Activated CD4-positive, alpha-beta T cell treated with anti-CD3 and anti-CD28 coated beads, Interleukin-2, amount 10 ng/mL, durations not matched to agents 7 days and 5 days (primary cell): ENCODE data around the gene LYPLA2. TPM values are rescaled to one million over a fixed set of nuclear protein-coding genes. Genes with fewer than 3 reads are reported as not detected.
"Not testable (repeated sequence)": the region's sequence is repeated elsewhere in the genome, so short reads cannot be mapped to it uniquely, and the experiment has no call there.

Experiments
- CTCF ChIA-PET: fragments of 350-600 bp; sonication (Branson Sonifier 250); formaldehyde crosslinking; loops from one replicate; lab custom pipeline; 2021; ENCODE audit warnings: antibody characterized with exemption; lab: Charles Lee
- POLR2A ChIA-PET: fragments of 350-600 bp; sonication (Branson Sonifier 250); formaldehyde crosslinking; loops from one replicate; lab custom pipeline; 2021; ENCODE audit warnings: antibody characterized with exemption; lab: Charles Lee
- DNase-seq: peaks from one replicate; pipeline ENCODE4 v3.0.0-alpha.2; 2020
- H3K27ac Mint-ChIP-seq: one replicate; pipeline ENCODE4 v1.8.0; 2021; ENCODE audit warnings: mild to moderate bottlenecking, moderate library complexity, mixed read lengths
- H3K27me3 Mint-ChIP-seq: one replicate; pipeline ENCODE4 v1.8.0; 2021; ENCODE audit warnings: mixed read lengths
- H3K36me3 Mint-ChIP-seq: one replicate; pipeline ENCODE4 v1.8.0; 2021; ENCODE audit warnings: low read depth, mixed read lengths
- H3K4me1 Mint-ChIP-seq: one replicate; pipeline ENCODE4 v1.8.0; 2021; ENCODE audit warnings: mixed read lengths
- H3K4me3 Mint-ChIP-seq: one replicate; pipeline ENCODE4 v1.8.0; 2021; ENCODE audit warnings: mild to moderate bottlenecking, moderate library complexity, mixed read lengths
- H3K9me3 Mint-ChIP-seq: one replicate; pipeline ENCODE4 v1.8.0; 2021; ENCODE audit warnings: mixed read lengths
- total RNA-seq, 2 experiments: library from RNA; stranded (reverse); gene quantifications; one replicate each; pipeline ENCODE4 v1.2.3, GENCODE V29; 2021

LYPLA2 gene
- total RNA-seq, 2 experiments from 2014 or later = 73.2 to 75.9 TPM

DNA sequence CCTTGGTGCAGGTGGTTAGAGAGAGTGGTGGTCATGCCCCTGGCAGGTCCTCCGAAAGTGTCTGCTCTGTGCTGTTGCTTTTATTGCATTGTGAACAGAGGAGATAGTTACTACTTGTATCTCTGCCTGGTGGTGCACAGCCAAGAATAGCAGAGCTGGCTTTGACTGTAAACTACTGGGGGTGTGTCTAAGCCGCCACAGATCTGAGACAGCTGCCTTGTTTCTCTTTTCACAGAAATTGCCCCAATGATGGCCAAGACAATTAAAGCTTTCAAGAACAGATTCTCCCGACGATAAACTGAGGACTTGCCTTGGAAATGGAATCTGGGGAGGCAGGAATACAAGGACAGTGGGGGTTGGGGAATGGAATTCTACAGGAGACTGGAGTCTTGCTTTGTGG lies 31.7 kb upstream of the LYPLA2 start:
- H3K4me3 Mint-ChIP-seq = no peak overlapping the region
- H3K27me3 Mint-ChIP-seq = no peaks in the 10 kb centered on the region
- no peaks in the 10 kb centered on the region for H3K4me1 Mint-ChIP-seq
- CTCF ChIA-PET = no interaction called here
- H3K36me3 Mint-ChIP-seq = peaks cover 48% of the 10 kb centered on the region
- no peaks in the 10 kb centered on the region for H3K9me3 Mint-ChIP-seq
- POLR2A ChIA-PET = no interaction called here
- no peak for DNase-seq
- H3K27ac Mint-ChIP-seq = peak overlapping the region; percentile 21

DNA sequence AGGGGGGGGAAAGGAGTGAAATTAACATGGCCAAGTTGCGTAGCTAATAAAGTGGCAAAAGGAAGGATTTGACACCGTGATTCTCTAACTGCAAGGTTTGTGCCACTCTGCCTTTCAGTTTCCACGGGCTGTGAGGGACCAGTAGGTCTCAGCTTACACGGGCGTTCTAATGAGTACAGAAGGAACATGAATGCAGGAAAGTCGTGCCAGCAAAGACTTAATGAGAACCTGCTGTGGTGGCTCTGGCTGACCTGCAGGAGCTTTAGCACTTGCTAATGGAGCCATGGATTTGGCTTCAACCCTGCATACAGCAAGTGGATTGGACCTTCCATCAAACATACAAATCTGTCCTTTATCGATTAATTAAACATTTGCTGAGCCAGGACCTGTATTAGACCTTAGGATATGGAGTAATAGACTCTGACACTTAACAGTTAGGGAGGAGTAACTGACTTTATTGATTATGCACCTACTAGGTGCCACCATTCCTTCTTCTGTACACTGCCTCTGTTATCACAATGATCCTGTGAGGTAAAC lies 27.8 kb upstream of the LYPLA2 start:
- peaks cover 28% of the 10 kb centered on the region for H3K36me3 Mint-ChIP-seq
- H3K4me3 Mint-ChIP-seq = no peak overlapping the region
- H3K27me3 Mint-ChIP-seq = no peaks in the 10 kb centered on the region
- no peak overlapping the region for H3K27ac Mint-ChIP-seq
- DNase-seq = no peak
- CTCF ChIA-PET = interaction anchor here (0.6 to 2.5 kb wide), 2 partner anchors 9 to 105 kb away, joined by 3 to 9 read pairs; no protein-coding TSS in a partner anchor
- no peaks in the 10 kb centered on the region for H3K9me3 Mint-ChIP-seq
- POLR2A ChIA-PET = no interaction called here
- no peaks in the 10 kb centered on the region for H3K4me1 Mint-ChIP-seq

DNA sequence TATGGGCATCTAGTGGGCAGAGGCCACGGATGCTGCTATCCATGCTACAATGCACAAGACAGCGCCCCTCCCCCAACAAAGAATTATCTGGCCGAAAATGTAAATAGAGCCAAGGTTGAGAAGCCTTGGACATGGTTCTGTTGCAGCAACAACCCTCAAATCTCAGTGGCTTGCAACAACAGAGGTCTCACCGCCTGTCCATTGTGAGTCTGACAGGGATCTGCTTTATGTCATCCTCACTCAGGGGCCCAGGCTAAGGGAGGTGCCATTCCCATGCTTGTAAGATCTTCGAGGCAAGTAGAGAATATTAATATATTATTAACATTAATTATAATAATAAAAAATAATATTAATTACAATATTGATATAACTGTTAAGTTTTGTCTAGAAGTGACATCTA lies 22.2 kb upstream of the LYPLA2 start:
- Mint-ChIP-seq H3K27me3 (no peaks in the 10 kb centered on the region), H3K27ac (no peak overlapping the region), H3K9me3 (no peaks in the 10 kb centered on the region), H3K4me1 (peaks cover 8% of the 10 kb centered on the region), H3K4me3 (no peak overlapping the region), H3K36me3 (peaks cover 4% of the 10 kb centered on the region)
- ChIA-PET CTCF (interaction anchor here (0.6 to 1.2 kb wide), 3 partner anchors 21 to 77 kb away, joined by 3 read pairs; partner anchors contain the start of gene RPL11), POLR2A (no interaction called here)
- no peak for DNase-seq

DNA sequence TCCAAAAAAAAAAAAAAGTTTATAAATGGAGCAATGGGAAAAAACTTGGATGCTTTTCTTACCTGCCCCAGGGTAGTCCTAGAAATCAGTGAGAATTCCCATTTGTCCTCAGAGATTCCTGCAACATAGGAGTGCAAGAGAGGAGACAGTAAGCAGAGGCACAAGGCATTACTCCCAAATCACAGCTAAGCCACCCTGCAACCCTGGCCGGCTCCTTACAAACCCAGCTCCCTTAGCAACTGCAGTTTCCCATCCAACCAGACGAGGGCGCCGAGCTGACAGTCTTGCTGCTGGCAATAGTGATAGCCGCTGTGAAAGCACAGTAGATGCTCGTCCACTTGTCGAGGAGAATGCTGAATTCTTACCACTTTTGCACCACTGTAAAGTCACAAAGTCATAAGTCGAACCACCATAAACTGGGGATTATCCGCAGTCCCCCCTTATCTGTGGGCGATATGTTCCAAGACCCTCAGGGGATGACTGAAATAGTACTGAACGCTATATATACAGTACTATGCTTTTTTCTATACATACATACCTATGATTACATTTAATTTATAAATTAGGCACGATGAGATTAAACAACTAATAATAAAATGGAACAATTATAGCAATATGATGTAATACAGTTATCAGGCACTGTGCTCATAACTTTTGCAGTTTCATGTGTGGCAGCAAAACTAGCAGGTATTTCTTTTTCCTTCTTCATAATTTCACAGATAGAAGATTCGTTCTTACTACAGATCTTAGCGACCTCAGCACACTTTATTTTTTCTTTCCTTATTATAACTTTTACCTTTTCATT lies 18.7 kb upstream of the LYPLA2 start:
- ChIA-PET POLR2A (interaction anchor here (0.6 kb wide), 1 partner anchor 51 kb away, joined by 3 read pairs; no protein-coding TSS in a partner anchor), CTCF (interaction anchor here (0.6 to 2.0 kb wide), 21 partner anchors 8 to 153 kb away, joined by 3 to 9 read pairs (median 4); partner anchors contain the start of genes ELOA and RPL11)
- Mint-ChIP-seq H3K4me3 (no peak overlapping the region), H3K4me1 (peaks cover 32% of the 10 kb centered on the region), H3K9me3 (no peaks in the 10 kb centered on the region), H3K27ac (no peak overlapping the region), H3K36me3 (peaks cover 2% of the 10 kb centered on the region), H3K27me3 (no peaks in the 10 kb centered on the region)
- peak; percentile 90 for DNase-seq

DNA sequence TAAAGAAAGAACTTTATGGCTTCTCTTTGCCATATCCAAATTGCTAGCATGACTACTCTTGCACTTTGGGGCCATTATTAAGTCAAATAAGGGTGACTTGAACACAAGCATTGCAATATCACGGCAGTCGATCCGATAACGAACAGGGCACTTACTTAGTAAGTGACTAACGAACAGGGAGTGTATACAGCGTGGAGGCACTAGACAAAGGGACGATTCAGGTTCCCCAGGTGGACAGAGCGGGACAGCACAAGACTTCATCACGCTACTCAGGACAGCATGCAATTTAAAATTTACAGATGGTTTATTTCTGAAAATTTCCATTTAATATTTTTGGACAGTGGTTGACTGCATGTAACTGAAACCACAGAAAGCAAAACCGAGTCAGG lies 18.1 kb upstream of the LYPLA2 start:
- no peak overlapping the region for H3K4me3 Mint-ChIP-seq
- CTCF ChIA-PET = no interaction called here
- peaks cover 2% of the 10 kb centered on the region for H3K36me3 Mint-ChIP-seq
- no peak overlapping the region for H3K27ac Mint-ChIP-seq
- POLR2A ChIA-PET = no interaction called here
- no peaks in the 10 kb centered on the region for H3K27me3 Mint-ChIP-seq
- peaks cover 35% of the 10 kb centered on the region for H3K4me1 Mint-ChIP-seq
- no peak for DNase-seq
- no peaks in the 10 kb centered on the region for H3K9me3 Mint-ChIP-seq

DNA sequence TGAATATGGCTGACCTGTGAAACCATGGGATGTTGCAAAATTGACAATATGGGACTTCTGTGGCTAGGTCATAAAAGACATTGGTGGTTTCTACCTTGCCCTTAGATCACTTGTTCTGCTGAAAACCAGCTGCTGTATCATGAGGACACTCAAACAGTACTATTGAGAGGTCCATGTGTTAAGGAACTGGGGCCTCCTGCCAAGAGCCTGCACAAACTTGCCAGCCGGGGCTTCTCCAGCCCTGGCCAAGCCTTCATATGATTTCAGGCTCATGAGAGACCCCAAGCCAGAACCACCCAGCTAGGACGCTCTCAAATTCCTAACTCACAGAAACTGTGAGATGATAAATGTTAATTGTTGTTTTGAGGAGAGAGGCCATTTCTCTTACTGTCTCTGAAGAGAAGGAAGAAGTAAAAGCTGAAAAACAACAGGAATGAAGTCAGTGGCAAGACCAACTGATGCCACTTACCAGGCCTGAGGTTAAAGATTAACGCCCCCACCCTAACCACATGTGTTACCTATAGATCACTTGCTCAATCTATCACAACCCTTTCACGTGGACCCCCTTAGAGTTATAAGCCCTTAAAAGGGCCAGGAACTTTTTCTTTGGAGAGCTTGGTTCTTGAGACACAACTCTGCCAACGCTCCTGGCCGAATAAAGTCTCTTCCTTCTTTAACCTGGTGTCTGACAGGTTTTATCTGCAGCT lies 16.6 kb upstream of the LYPLA2 start:
- no peaks in the 10 kb centered on the region for H3K9me3 Mint-ChIP-seq
- no peak overlapping the region for H3K4me3 Mint-ChIP-seq
- DNase-seq = no peak
- no peak overlapping the region for H3K27ac Mint-ChIP-seq
- ChIA-PET POLR2A (no interaction called here), CTCF (interaction anchor here (1.0 to 2.2 kb wide), 2 partner anchors 14 to 142 kb away, joined by 3 to 7 read pairs; no protein-coding TSS in a partner anchor)
- no peaks in the 10 kb centered on the region for H3K27me3 Mint-ChIP-seq
- H3K36me3 Mint-ChIP-seq = peaks cover 4% of the 10 kb centered on the region
- peaks cover 39% of the 10 kb centered on the region for H3K4me1 Mint-ChIP-seq

DNA sequence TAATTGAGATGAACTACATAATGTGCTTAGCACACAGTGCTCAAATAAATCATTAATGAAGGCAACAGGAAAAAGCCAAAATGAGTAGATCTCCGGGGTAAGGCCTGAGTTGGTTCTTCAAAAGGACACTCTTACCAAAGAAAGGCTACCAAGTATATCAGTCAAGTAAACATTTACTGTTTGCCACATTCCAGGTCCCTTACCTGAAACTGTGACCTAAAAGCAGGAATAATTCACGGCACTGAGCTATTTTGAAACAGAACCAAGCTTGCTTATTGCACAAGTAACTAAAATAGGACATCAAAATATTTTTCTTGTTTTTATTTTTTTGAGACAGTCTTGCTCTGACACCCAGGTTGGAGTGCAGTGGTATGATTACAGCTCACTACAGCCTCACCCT lies 14.7 kb upstream of the LYPLA2 start:
- ChIA-PET CTCF (interaction anchor here (1.1 to 2.2 kb wide), 3 partner anchors 12 to 141 kb away, joined by 3 to 7 read pairs (median 4); no protein-coding TSS in a partner anchor), POLR2A (no interaction called here)
- peaks cover 50% of the 10 kb centered on the region for H3K4me1 Mint-ChIP-seq
- peaks cover 11% of the 10 kb centered on the region for H3K36me3 Mint-ChIP-seq
- DNase-seq = no peak
- no peaks in the 10 kb centered on the region for H3K27me3 Mint-ChIP-seq
- H3K27ac Mint-ChIP-seq = no peak overlapping the region
- no peak overlapping the region for H3K4me3 Mint-ChIP-seq
- H3K9me3 Mint-ChIP-seq = no peaks in the 10 kb centered on the region

DNA sequence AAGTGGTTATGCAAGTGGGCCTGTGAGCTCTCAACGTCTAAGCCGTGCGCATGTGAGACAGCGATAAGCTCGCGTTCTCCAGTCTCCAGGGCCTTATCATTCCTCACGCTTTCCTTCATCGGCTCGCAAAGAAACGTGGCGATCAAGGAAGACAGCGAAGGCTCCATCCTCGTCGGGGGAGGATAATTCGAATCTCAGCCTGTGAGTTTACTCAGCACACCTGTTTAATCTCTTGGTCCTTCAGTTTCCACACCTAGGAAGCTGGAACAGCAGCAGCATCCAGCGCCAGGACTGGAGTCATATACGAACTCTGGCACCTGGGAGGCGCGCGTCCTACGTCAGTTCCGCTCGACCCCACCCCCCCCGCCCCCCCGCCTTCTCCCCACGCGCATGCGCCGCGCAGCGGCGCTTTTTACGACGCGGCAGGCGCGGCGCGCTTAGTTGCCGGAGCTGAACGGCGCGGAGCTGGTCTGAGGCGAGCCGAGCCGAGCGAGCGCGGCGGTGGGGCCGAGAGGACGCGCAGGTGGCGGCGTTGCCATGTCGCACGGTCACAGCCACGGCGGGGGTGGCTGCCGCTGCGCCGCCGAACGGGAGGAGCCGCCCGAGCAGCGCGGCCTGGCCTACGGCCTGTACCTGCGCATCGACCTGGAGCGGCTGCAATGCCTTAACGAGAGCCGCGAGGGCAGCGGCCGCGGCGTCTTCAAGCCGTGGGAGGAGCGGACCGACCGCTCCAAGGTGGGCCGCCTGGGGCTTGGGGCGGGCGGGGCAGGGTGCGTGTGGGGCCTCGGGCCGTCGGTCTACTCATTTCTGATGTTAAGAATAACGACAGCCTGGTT lies 12.7 kb upstream of the LYPLA2 start, which contains the start of gene PITHD1:
Gene PITHD1, plus strand, starts transcription at position 440 of the 836 bp plus-strand sequence. Its CDS starts 98 bp downstream, at position 538.
- H3K4me1 Mint-ChIP-seq = peaks cover 46% of the 10 kb centered on the region
- H3K4me3 Mint-ChIP-seq = peak within 1 kb of the TSS; percentile 82
- ChIA-PET CTCF (interaction anchor here (0.5 to 2.9 kb wide), 7 partner anchors 14 to 420 kb away, joined by 3 to 7 read pairs (median 3); partner anchors contain the start of gene GALE), POLR2A (interaction anchor here (0.9 kb wide), 1 partner anchor 13 kb away, joined by 3 read pairs; the partner anchor contains the start of gene LYPLA2)
- peak; percentile 78 for DNase-seq
- H3K36me3 Mint-ChIP-seq = peaks cover 9% of the 10 kb centered on the region
- no peaks in the 10 kb centered on the region for H3K27me3 Mint-ChIP-seq
- H3K27ac Mint-ChIP-seq = peak within 1 kb of the TSS; percentile 95
- no peaks in the 10 kb centered on the region for H3K9me3 Mint-ChIP-seq

DNA sequence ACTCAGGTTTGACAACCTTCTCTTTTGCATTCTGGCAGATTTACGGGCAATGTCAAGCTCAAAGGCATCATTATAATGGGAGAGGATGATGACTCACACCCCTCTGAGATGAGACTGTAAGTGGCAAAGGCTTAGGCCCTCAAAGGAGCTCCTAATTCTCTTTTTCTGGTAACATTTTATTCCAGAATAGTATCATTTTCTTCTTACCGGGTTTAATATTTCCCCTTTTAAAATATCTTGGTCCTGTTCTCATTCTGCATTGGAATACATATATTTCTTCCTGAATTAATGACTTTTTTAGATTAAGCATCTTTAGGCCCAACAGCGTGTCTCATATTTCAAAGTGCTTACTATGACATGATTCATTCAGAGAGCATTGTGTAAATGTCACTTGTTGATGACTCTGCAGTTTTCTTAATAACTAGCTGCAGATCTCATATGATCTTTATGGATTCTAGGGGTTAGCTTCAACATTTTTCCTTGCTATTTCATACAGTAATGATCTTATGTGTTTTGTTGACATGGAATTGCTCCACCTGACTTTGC lies 11.0 kb upstream of the LYPLA2 start:
- H3K4me3 Mint-ChIP-seq = peak overlapping the region; percentile 82
- ChIA-PET CTCF (interaction anchor here (2.1 to 2.9 kb wide), 2 partner anchors 8 to 21 kb away, joined by 6 to 7 read pairs; partner anchors contain the start of gene GALE), POLR2A (interaction anchor here (0.5 kb wide), 1 partner anchor 691 kb away, joined by 3 read pairs; no protein-coding TSS in a partner anchor)
- no peaks in the 10 kb centered on the region for H3K9me3 Mint-ChIP-seq
- H3K36me3 Mint-ChIP-seq = peaks cover 9% of the 10 kb centered on the region
- H3K4me1 Mint-ChIP-seq = peaks cover 42% of the 10 kb centered on the region
- peak overlapping the region; percentile 95 for H3K27ac Mint-ChIP-seq
- DNase-seq = no peak
- H3K27me3 Mint-ChIP-seq = no peaks in the 10 kb centered on the region

DNA sequence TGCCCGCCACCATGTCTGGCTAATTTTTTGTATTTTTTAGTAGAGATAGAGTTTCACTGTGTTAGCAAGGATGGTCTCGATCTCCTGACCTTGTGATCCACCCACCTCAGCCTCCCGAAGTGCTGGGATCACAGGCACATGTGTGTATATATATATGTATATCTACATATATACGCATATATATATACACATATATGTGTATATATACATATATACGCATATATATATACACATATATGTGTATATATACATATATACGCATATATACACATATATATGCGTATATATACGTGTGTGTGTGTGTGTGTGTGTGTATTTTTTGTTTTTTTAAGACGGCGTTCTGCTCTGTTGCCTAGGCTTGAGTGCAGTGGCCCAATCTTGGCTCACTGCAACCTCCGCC lies 7.8 kb upstream of the LYPLA2 start:
- H3K27me3 Mint-ChIP-seq, DNase-seq, H3K9me3 Mint-ChIP-seq, H3K4me3 Mint-ChIP-seq, POLR2A ChIA-PET, H3K27ac Mint-ChIP-seq: not testable (repeated sequence)
- CTCF ChIA-PET = interaction anchor here (1.1 to 1.8 kb wide), 2 partner anchors 12 kb away, joined by 3 to 4 read pairs; no protein-coding TSS in a partner anchor
- Mint-ChIP-seq H3K4me1 (peaks cover 23% of the 10 kb centered on the region), H3K36me3 (peaks cover 32% of the 10 kb centered on the region)

DNA sequence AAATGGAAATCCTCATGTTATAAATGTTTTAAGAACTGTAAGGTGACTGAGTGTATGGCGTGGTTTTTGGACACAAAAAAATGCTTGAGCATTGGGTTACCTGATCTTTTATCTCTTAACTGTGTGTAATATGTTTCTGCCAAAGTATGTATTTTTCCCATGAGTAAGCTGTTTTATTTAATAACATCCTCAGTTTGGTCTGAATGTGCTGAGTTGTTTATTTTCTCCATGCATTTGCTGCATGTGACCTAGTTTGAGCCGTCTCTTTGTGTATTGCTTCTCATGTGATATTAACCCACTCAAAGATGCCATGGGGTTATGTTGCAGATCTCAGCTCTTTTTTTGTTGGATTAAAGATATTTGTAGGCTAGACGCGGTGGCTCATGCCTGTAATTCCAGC lies 6.1 kb upstream of the LYPLA2 start:
- Mint-ChIP-seq H3K36me3 (peaks cover 37% of the 10 kb centered on the region), H3K9me3 (no peaks in the 10 kb centered on the region), H3K27ac (no peak overlapping the region), H3K27me3 (no peaks in the 10 kb centered on the region), H3K4me1 (peaks cover 21% of the 10 kb centered on the region), H3K4me3 (no peak overlapping the region)
- CTCF ChIA-PET = interaction anchor here (1.0 kb wide), 1 partner anchor 22 kb away, joined by 3 read pairs; no protein-coding TSS in a partner anchor
- no peak for DNase-seq
- POLR2A ChIA-PET = no interaction called here
